NCI-H460 (cell line): Measurements from ENCODE around the gene ZMIZ1. TPM values are rescaled to one million over a fixed set of nuclear protein-coding genes. Genes with fewer than 3 reads are reported as not detected.

Experiments used
- DNase-seq: peaks from one replicate; pipeline ENCODE4 v3.0.0-alpha.2; 2016; ENCODE audit warnings: low read depth; ENCODE audit errors: extremely low read depth
- total RNA-seq: library from RNA; depleted of rRNA; stranded (reverse); fragments of >200 nt; shearing (Covaris generic); gene quantifications from 2 replicates; pipeline ENCODE4 v1.2.3, GENCODE V29; 2014

The ZMIZ1 gene
- total RNA-seq, 1 experiment from 2014 or later: 33.8 TPM

DNA sequence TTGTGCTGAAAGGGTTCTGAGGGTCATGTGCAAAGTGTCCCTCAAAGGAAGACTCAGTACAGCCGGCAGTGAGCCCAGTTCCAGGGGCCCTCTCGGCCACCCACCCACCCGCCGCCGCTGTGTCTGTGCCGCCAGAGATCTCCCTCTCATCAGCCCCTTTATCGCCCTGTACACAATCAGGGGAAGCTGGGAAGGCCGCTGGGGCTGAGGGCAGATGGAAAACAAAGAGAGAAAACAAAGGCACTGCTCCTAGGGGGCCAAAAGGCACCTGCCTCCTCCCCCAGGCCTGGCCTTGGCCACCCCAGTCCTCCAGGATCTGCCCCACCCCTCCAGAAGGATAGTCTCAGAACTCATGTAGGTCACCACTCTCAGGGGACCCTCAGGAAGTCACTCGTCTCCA is 67.0 kb downstream of the ZMIZ1 start:
- DNase-seq: no peak

DNA sequence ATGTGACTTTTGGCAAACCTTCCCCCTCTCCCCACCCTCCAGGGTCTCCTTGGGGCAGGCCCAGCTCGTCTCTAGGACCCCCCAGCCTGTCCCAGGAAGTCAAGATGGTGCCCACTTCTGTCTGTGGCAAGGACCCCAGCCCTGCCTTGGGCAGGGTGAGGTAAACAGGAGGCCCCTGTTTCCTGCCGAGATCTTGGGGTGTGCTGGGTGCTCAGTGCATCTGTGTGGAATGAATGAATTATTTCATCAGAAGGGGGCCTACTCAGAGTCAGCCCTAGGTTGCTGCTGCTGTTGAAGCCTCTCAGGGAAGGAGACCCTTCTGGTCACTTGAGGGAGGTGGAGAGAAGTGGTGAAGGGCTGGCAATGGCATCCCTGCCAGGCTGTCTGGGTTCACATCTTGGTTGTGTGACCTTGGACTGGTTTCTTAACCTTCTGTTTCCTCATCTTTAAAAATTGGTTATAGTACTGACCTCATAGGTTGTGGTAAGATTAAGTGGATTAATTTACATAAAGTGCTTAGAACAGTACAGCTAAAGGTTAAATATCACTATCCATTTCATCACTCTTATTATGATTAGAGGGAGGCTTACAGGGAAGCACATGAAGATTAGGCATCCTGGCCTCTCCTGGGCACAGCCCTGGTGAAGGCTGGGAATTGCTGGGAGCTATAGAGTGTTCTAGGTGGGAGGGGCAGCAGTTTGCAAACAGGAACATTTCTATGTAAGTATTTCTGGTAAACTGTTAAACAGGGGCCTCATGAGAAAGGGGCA is 67.7 kb downstream of the ZMIZ1 start:
- no peak for DNase-seq

DNA sequence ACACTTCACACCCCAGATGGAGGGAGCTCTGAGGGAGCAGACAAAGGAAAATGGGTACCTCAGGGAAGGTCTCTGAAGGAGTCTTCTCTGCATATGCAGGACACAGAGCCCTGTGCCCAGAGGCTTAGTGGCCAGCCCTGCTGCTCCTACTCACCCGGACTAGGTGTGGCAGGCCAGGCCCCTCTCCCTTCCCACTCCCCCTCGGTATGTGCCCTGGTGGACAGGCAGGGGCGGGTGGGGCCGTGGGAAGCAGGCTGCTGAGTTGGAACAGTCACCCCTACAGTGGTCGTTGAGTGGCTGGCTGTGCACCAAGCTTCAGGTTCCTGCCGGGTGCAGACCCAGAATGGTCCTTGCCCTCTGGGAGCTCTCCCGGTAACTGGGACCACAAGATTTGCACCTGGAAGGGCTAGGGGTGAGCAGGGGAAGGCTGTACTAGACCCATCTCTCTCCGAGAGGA is 68.6 kb downstream of the ZMIZ1 start:
- no peak for DNase-seq

DNA sequence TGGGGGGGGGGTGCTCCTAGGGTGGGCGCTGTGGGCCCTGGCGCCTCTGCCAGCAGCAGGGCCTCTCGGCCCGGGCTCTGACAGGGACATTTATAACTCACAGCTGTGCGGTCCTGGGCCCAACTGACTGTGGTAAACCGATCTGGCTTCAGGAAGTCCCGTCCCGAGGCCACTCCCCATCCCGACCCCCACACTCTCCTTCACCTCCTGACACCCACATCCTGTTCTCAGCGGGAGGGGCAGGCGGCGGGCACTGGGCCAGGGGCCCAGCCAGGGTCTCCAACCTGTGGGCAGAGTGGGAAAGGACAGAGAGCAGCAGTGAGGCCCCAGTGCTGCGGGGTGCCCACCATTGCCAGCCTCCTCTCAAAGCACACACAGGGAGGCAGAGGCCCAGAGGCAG is 69.1 kb downstream of the ZMIZ1 start:
- no peak for DNase-seq

DNA sequence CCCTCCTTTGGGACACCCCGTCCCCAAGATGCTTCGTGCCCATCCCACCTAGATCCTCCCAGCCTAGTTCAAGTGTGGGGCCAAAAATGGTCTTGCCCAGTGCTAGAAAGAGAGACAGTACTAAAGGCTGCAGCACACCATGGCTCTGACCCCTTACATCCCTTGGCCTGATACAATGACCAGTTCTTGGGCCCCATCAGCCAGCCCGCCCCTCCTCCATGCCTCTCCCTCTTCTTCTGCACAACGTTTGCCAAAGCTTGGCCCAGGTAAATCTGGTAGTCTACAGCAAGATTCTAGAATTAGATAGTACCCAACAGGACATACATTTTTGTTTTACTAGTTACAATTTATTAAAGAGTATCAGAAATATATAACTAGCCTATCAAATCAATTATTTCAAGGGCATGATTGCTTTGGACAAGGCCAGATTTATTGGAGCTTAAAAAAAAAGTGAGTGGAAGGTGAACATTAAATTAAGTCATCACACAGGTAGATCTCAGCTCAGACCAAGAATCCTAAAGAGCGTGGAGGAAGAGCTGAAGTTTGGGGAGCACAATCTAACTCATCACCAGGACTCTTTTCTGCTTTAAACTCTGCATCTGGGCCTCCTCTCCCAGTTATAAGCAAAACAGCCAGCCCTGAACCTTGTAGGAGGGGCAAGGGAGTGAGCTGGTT is 69.8 kb downstream of the ZMIZ1 start:
- DNase-seq: no peak

DNA sequence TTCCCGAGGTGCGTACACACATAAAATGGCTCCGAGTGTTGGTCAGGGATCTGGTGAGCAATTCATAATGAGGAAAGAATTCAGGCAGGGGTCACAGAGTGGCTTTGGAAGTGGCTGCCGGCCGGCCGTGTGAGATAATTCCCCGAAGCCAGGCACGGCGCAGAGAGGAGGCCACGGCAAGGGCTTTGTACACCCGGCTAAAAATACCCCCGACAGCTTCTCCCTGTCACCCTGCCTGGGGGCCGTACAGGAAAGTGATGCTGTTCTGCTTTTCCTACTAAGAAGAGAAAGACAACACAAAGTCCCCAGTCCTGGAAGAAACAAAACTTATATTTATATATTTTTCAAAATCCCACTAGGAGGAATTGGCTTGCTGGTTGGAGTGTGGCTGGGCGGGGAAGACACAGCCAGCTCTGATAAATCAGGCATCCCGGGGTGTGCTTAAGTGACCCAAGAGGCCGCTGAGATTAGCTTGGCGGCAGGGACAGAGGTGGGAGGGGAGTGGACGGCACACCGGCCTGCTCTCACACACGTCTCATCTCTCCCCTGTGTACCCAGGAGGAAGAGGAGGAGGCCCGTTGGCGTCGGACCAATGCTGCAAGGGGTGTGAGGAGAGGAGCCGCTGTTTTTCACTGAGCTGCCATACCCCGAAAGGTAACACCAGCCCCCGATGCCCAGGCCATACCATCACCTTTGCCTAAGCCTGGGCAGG is 70.5 kb downstream of the ZMIZ1 start:
- no peak for DNase-seq

DNA sequence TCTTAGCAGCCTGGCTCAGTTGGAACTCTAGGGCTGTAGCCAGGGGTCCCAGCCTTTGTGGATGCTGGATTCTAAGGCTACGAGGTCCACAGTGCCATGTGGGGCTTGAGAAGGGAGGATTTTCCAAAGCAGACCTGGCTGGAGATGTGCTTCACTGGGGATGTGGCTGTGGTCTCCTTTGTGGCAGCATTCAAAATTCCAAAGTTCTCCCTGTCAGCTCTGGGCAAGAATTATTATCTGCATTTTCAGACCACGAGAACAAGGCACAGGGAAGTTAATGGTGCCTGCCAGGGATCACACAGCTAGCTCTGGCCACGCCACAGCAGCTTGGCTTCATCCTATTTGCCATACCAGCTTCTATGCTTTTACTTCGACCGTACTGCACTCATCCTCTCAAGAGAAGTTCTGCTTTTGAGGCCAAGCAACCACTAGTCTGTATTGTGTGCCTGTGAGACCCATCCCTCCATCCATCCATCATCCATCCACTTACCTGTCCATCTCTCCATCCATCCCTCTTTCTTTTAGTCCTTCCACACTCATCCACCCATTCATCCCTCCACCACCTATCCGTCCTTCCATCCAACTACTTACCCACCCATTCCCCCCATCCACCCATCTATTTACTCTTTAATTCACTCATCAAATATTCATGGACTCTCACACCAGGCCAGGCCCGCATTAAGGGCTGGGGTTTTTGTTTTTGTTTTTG is 71.5 kb downstream of the ZMIZ1 start:
- no peak for DNase-seq

DNA sequence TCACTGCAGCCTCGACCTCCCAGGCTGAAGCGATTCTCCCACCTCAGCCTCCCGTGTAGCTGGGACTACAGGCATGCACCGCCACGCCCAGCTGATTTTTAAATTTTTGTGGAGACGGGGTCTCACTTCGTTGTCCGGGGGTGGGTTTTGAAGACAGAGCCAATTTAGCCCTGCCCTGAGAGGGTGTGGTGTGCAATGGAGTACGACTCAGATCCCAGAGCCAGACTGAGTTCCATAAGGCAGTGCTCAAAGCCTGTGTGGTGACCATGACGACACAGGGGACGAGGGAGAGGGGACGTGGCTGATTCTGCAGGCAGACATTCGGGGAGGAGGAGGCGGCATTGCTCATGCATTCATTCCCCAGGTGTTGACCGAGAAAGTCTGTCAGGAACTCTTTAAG is 72.1 kb downstream of the ZMIZ1 start:
- no peak for DNase-seq

DNA sequence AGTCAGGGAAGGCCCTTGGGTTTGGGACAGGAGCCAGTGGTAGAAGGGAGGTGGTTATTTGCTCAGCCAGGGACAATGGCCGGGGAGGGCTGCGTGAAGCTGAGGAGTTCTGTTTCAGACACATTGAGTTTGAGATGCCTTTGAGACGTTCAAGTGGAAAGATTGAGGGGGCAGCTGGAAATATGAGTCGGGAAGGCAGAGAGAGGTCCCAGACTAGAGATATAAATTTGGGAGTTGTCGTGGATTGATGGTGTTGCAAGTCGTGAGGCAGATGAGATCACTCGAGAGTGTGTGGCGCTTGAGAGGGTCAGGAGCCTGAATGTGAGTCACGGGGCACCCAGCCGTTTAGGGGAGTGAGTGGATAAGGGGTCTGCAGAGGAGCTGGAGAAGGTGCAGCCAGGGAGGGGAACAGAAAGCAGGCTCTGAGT is 73.3 kb downstream of the ZMIZ1 start:
- DNase-seq: no peak

DNA sequence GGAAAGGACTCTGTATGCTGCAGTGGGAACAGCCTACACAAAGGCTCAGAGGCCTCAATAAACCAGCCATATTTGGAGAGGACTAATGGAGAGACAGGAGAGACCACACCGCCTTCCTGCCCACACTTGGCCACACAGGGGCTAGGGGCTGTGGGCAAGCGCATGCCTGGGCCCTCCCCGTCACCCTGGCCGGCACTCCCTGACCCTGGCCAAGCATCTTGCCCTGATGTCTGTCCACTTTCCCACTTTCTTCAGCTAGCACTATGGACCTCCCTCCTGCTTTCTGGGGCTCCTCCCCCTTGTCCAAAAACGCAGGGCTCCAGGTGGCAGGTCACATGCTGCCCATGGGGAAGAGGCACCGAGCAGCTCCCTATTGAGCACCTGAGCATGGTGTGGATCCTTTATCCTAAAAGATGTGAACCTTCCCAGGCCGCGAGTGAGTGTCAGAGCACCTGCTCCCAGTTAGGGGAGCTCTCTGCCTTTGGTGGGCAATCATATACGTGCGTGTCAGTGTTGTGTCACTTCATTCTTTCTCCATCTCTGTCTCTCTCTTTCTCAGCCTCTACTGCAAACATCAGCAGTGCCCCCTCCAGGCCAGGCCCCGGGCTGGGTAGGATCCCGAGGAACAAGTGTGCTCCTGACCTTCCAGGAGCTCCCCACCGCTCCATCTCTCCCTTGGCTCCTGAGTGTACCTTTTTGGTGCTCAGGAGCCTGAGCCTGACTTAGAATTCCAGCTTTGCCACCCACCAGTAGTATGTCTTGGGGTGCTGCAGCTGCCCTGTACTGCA is 74.0 kb downstream of the ZMIZ1 start:
- no peak for DNase-seq

DNA sequence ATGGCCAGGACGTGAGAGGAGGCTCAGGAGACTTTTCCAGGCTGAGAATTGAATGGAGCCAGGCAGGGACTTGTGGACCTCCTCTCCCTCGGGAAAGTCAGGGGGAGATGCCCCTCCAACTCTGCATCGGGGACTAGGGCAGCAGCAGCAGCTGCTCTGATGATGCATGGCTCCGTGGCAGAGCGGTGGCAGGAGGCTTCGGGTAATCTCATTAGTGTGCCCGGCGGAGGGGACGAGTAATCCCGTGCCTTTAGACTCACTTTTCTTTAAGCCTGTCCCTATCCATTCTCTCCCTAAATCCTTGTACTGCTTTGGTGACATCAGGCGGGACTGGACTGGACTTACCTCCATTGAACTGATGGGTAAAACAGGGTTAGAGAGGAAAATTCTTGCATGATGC is 75.1 kb downstream of the ZMIZ1 start:
- DNase-seq: no peak

DNA sequence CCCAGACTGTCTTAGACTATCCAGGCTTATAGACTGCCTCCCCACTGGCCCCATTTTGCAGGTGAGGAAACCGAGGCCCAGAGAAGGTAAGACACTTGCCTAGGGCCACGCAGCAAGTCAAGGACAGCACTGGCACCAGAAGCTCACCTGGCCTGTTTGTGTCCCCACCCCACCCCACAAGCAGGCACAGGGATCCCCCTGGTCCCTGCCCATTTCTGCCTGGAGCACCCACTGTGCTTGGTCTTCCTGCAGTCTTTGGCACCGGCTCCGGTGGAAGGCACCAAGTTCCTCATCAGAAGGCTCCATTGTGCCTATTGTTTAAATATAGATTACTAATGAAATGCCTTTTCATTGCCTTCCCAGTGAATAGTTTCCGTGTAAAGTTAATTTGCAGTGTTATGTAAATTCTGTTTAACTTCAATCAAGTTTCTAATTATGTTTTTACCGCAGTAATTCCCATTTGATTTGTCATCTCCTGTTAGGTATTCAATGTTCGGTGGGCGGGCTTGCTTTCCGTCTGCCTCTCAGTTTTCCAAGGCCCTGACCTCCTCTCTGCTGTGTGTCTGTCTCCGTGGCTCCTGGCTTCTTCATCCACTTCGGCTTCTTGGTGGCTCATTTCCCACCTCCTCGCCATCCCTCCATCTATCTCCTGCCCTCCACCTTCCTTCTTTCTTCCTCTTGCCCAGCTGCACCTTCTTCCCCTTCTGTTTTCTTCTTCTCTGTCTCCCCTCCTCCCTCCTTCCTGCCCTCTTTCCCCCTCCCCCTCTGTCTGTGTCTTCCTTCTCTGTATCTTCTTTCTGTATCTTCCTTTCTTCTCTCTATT is 75.8 kb downstream of the ZMIZ1 start:
- DNase-seq: no peak

DNA sequence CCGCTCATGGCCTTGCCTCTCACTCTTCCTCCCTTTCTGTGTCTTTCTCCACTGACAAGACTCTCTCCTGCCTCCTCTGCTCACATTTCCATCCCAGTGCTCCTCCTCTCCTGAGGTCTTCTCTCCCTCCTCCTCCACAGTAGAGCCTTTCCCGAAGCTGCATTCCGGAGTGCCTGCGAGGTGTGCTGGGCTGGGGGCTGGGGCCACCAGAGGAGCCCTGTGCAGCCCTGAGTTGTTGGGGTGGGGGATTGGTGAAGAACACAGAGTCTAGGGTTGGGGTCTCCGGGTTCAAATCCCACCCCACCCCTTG is 76.4 kb downstream of the ZMIZ1 start:
- no peak for DNase-seq

DNA sequence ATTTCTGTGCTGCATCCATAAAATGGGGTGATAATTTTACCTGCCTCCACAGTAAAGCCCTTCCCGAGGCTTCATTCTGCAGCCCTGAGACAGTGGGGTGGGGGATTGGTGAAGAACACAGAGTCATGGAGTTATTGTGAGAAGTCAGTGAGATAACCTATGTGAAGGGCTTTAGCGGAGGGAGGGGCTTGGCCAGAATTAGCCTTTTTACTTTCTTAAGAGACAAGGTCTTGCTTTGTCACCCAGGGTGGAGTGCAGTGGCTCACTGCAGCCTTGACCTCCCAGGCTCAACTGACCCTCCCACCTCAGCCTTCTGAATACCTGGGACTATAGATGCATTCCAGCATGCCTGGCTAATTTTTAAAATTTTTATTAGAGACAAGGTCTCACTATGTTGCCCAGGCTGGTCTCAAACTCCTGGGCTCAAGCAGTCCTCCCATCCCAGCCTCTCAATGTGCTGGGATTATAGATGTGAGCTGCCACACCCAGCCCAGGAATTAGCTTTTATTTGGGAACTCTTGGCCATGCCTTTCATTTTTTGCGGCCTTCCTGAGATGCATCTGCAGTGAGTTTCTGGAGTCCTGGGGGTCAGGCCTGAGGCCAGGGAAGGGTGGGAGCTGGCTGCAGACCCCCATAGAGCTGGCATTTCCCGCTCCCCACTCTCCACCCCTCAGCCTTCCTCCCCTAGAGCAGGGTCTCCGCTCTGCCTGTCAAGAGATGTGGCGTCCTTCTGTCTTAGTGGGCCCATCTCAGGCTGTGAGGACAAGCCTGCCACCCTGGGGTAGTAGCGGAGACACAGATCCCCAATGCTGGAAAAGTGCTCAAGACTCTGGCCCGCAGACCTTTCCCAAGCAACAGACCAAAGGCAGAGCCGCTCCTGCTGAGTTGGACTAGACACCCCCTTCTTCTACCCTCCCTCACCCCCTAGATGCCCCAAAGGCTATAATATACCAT is 77.0 kb downstream of the ZMIZ1 start:
- DNase-seq: no peak

DNA sequence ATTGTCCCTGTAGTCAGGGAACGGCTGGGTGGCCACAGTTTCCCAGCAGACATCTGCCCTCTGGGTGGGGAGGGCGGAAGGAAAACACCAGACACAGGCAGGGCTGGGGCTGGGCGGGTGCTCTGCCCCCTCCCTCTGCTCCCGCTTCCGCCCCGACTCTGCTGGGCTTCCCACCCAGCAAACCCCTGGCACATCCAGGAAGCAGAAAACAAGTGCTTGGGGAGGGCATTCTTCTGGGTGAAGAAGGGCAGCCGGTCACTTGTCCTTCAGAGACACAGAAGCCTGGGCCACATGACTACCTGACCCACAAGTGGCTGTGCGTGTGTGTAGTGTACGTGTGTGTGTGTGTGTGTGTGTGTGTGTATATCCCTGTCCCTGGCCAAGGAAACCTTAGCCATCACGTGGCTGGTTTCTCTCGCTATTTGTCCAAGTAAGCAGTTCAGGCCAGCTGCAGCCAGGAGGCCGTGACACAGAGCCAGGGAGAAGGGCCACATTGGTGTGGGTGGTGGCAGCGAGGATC is 77.9 kb downstream of the ZMIZ1 start:
- DNase-seq: no peak

DNA sequence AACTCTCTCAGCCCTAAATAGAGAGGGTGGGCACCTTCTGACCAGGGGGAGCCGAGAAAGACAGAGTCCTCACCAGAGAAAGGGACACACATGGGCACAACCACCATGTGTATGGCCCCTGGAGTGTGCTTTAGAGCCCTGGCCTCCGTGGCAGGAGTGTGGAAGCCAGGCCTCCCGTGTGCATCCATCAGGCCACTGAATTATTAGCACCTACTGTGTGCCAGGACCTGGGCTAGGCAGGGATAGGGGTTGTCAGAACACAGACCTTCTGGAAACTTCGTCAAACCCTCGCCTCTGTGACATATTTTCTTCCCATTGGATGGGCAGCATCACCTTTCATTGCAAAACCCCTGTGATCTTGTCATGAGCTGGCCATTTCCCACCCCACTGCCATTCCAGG is 78.5 kb downstream of the ZMIZ1 start:
- no peak for DNase-seq

DNA sequence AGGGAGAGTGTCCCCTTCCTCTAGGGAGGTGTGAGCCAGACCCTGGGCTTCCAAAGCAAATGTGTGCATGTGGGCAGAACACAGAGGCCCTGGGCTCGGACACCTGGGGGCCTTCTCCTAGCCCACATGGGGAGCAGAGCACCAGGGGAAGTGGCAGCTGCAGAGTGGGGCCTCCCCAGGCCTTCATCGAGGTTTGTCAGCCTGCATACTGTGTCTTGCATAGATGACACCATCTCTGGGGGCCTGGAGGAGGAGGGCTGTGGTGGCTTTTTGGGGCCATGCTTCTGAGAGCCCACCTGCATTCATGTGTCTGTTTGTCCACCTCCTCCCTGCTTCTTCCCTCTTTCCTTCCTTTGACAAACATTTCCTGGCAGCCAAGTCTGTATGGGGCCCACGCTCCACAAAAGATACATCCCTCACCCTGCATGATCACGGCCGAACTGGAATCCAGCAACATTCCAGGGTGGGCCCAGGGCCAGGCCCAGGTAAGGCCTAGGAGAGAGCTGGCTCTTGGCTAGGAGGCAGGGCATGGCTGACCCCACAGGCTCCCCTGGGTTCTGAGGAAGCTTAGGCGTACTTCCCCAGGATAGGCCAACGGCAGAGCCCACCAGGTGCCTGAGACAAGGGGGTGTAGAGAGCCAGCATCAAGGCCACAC is 79.2 kb downstream of the ZMIZ1 start:
- no peak for DNase-seq
